Activated CD4-positive, CD25-positive, alpha-beta regulatory T cell (primary cell): ENCODE results near the gene AP5B1.

Experiments
- DNase-seq, 4 experiments: peaks; one replicate each; lab custom pipeline; 2025; lab: John Stamatoyannopoulos, UW

AP5B1 gene

GRCh38 chr11:65801153-65801987 is 20.6 kb upstream of the AP5B1 start:
- no peak for DNase-seq

GRCh38 chr11:65798882-65799281 is 18.1 kb upstream of the AP5B1 start:
- DNase-seq: no peak

DNA sequence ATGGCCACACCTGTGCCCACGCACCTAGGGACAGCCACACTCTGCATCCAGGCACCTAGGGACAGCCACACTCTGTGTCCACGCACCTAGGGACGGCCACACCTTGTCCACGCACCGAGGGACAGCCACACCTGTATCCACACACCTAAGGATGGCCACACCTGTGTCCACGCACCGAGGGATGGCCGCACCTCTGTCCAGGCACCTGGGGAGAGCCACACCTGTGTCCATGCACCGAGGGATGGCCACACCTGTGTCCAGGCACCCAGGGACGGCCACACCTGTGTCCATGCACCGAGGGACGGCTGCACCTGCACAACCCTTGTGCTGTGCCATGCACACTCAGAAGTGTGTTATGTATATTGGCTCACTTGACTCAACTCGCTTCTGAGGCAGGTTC is 16.9 kb upstream of the AP5B1 start:
- DNase-seq: no peak

DNA sequence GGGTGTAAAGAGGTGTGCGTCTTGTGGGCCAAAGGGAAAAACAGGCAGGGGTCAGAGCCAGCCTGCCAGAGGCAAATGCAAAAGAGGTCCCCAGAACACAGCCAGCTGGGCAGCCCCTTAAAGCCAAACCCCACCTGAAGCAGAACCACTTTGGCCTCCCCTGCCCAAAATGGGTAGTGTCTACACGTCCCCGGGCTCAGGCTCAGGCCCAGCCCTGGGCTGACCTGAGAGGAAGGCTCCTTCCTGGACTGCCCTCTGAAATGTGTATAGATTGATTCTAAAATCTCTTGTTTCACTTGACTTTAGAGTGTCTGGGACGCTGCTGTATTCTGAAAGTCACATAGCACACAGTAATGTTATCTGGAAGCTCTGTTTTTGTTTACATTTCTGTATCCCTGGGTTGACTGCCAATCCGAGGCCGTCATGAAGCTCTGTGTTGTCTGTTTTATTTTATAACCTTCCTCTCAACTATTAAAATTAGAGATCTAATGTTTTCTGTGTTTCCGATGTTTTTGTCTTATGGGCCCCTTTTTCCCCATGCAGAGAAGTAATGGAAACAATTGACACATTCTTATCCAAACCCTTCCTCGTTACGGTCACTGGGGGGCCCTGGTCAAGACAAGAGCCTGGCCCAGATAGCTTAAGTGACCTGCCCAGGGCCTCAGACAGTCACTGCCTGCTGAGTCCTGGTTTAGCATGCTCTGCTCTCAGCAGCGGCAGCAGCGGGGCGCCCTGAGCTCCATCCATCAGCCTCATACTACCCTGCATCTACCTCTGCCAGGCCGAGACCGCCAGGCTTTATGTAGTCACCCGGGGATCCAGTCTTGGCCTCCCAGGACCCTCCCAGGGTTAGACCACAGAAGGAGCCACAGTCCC is 16.2 kb upstream of the AP5B1 start:
- DNase-seq: no peak

DNA sequence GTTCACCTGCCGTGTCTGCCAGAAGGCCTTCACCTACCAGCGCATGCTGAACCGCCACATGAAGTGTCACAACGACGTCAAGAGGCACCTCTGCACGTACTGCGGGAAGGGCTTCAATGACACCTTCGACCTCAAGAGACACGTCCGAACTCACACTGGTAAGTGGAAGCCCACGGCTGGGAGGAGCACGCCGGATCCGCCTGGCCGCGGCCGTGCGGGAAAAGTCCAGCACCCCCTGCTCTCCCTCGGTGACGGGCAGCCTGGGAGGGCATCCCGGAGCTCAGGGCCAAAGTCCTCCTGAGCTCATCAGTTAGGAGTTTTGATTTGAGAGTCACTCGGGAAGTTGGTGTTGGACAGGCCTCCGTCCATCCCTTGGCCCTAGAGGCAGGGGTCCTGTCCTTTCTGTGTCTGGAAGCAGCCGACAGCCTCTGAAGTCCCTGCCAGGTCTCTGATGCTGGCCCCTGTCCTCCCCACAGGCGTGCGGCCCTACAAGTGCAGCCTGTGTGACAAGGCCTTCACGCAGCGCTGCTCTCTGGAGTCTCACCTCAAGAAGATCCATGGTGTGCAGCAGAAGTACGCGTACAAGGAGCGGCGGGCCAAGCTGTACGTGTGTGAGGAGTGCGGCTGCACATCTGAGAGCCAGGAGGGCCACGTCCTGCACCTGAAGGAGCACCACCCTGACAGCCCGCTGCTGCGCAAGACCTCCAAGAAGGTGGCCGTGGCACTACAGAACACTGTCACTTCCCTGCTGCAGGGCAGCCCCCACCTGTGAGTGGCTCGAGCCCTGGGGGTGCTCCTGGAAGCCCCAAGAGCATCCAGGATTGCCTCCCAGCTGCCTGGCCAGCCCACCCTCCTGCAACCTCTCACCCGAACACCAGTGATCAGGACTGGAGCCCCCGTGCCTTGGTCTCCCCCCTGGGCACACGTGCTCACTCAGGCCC is 14.1 kb upstream of the AP5B1 start:
- no peak for DNase-seq

- no peak for DNase-seq
Measured at GRCh38 chr11:65793625-65794400, 13.0 kb upstream of the AP5B1 start.

DNA sequence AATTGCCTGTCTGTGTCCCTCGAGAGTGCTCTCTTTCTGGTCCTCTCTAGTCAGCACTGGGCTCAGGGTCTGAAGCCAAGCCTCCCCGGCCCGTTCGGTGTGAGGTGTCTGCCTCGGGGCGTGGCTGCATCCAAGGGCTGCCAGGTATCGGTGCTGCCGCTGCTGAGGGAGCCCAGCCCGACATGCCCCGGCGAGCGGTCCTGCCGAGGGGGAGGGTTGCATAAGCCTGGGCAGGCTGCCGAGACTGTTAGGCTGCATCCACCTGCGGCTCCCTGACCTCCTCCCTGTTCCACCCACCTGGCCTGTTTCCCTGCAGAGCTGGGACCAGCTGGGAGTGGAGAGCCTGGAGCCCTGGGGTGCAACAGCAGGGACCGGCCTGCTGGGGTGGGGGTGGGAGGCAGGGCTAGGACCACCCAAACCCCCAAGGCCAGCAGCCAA is 12.4 kb upstream of the AP5B1 start:
- DNase-seq: no peak

DNA sequence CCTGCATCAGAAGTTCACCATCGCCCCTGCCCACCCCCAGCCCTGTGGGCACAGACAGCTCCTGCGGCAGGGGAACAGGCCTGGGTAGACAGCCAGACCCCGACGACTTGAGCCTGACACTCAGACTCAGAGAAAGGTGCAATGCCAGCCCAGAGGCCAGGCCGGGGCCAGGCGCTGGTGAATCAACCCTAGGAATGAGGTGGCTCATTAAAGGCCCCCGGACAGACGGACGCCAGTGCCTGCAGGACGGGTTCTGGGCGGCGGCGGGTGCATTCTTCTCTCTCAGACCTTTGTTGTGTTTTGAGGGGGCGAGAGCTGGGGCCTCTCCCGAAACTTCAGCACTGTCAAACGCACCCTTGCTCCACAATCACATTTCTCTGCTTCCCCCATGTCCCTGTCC is 11.7 kb upstream of the AP5B1 start:
- no peak for DNase-seq

GRCh38 chr11:65791719-65792213 is 11.0 kb upstream of the AP5B1 start:
- peak; percentile 18 to 43 (median 28) for DNase-seq

DNA sequence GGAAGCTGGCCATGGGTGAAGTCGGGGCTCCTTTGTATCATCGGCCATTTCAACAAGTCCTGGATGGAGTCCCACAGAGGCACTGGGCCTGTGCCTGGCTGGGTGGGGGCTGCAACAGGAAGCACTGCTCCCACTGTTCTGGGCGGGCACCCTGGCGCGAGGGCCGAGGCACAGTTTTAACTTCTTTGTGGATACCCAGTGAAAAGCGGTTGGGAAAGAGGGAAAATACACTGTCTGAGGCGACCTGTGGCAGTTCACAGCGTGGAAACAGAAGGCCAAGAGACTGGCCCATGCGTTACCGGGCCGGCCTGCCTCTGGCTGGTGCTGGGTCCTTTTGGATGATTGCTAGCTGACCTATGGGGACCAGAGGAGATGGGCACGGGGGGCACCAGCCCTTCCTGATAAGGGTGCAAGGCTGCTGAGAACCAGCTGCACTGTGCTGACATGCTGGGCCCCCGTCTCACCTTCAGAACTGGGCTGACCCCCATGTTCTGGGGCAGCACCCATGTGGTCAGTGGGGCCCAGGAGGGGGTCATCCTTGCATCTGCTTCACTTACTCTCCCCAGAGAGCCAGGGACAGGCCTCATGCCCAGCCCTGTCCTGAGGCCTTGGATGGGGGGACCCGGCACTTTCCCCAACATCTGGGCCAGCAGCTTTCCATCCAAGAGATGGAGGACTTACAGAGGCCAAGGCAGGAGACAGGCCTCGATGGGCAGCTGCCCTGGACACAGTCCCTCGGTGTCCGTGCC is 10.3 kb upstream of the AP5B1 start:
- DNase-seq: no peak

GRCh38 chr11:65790104-65790901 is 9.5 kb upstream of the AP5B1 start:
- no peak for DNase-seq

DNA sequence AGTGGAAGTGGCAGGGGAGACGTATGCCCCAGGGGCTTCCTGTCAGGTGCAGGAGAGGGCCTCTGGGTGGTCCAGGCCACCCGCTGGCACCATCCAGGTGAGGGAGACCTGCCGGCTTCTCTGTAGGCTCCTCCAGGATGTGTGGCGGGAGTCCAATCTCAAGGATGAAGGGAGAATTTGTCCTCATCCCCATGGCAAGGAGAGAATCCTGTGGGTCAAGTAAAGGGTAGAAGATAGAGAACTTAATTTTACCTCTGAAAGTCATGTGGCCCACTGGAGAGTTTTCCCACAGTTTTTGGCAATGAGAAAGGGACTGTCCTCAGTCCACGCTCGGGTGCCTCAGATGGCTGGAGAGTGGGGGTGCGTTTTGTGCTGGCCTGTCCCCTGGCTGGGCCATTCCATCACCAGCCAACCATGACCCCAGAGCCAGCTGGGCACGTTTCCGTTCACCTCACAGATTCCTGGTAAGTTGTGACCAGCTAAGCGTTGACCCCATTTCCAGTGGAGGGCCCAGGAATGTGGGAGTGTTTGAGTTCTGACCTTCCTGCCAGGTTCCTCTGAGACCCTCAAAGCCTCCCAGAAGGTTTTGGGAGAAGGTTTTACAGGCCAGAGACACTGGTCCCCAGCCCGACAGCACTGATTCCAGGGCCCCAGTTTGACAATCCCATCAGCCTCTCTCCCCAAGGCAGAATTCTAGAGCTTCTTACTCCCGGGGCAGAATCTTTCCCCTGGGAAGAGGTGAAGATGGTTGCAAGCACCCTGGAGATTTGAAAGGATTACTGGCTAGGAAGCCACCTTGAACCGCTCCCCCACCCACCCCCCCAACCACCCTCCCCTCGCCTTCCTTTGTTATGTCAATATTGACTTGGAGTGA is 8.7 kb upstream of the AP5B1 start:
- DNase-seq: no peak

- no peak for DNase-seq
Measured at GRCh38 chr11:65788821-65789220, 8.0 kb upstream of the AP5B1 start.

DNA sequence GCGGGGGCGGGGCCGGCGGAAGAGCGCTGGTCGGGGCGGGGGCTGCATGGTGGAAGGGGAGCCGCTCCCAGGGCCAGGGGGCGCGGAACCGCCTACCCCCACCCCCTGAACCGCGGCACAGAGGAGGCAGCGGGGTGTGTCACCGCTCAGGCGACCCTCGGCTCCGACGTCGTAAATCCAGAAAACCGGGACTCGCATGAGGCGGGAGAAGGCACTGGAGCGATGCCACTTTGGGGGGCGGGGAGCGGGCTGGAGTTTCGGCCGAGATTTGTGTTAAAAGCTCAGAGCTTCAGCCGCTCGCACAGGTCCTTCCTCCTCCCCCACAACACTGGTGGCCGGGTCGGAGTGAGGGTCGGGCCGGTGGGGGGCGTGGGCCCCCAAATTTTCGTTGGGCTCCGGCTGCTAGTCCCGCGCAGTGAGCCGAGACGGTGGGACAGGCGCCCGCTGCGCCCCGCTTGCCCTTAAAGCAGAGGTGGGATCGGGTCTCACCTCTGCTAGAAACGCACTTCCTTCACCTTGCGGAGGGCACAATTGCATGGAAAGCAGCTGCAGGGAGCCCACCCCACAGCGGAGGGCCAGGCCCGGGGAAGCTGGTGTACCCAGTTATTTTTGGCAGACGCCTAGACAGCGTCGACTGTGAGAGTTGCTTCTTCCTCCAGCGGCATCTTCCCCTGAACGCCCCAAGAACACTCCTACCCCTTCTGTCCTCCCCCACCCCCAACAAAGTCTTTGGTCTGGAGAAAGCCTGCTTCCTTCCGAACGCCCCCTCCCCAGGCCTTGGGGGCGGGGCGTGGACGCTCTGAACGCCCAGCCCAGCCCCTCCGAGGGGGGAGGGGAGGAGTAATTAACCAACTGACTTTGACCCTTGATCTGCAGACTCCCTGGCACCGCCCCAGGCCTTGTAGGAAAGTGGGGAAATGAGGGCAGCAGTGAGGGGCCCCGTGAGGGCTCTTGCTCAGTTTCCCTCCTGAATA is 7.2 kb upstream of the AP5B1 start:
- DNase-seq: no peak

- no peak for DNase-seq
Measured at GRCh38 chr11:65786786-65787636, 6.2 kb upstream of the AP5B1 start, which contains the start of gene OVOL1. Gene OVOL1, plus strand, starts transcription at chr11:65787063. Its CDS starts 311 bp downstream, at chr11:65787374.
